GM12878 (cell line): ENCODE results near the gene VCL. TPM values are rescaled to one million over a fixed set of nuclear protein-coding genes. Genes with fewer than 3 reads are reported as not detected.
A peak's percentile ranks its signal among the peaks of the same experiment; 100 is the strongest.

Experiments
- ATAC-seq: fragments of 200-7000 bp; cut with Tn5 transposase; 3 replicates; pipeline ENCODE4 v1.9.1; 2020; ENCODE audit warnings: mild to moderate bottlenecking, moderate library complexity
- BruUV-seq: library from RNA; stranded (reverse); fragments of 400-500 nt; replicated peaks from 2 replicates; lab custom pipeline; 2021; lab: Mats Ljungman, UMichigan
- CTCF ChIA-PET: fragments of 300-600 bp; sonication (Branson Sonifier 250); formaldehyde crosslinking; extraction: SDS; loops from one replicate; lab custom pipeline; 2021; ENCODE audit warnings: inconsistent platforms; lab: Yijun Ruan, JAX
- POLR2A ChIA-PET: fragments of 350-600 bp; formaldehyde crosslinking; extraction: SDS; loops from one replicate; lab custom pipeline; 2021; ENCODE audit warnings: inconsistent platforms; lab: Charles Lee
- RAD21 ChIA-PET: fragments of 300-600 bp; sonication (Branson Sonifier 250); formaldehyde crosslinking; loops from one replicate; lab custom pipeline; 2023; ENCODE audit warnings: antibody characterized with exemption; ENCODE audit not compliant: unreplicated experiment; lab: Charles Lee
- SMC1A ChIA-PET: fragments of 300-600 bp; sonication (Branson Sonifier 250); formaldehyde crosslinking; loops from one replicate; lab custom pipeline; 2023; ENCODE audit not compliant: unreplicated experiment, uncharacterized antibody; lab: Charles Lee
- DNase-seq: peaks from one replicate; pipeline ENCODE4 v3.0.0-alpha.2; 2011; ENCODE audit warnings: low read depth, low spot score
- FAIRE-seq: peaks from 3 replicates; lab custom pipeline; 2011; peaks lifted over from hg19 to GRCh38; lab: Jason Lieb, UNC
- H2AFZ ChIP-seq: 2 replicates; pipeline ENCODE4 v1.6.0; 2011; ENCODE audit warnings: low read depth, low read length, control low read depth; ENCODE audit not compliant: control insufficient read depth
- H3K27ac ChIP-seq: 2 replicates; pipeline ENCODE4 v1.5.1; 2011; ENCODE audit warnings: control low read depth; ENCODE audit not compliant: control insufficient read depth, insufficient read depth
- H3K27me3 ChIP-seq, 2 experiments: replicated peaks in 1 of 2; 2 replicates each; pipeline versions ENCODE4 v1.6.0 to v1.6.1; 2011; ENCODE audit warnings: low read length in 1 of 2; ENCODE audit not compliant: control insufficient read depth in 2 of 2, insufficient read depth in 2 of 2
- H3K36me3 ChIP-seq, 2 experiments: 2 replicates each; pipeline ENCODE4 v1.5.1; 2011; ENCODE audit warnings: low read length in 1 of 2; ENCODE audit not compliant: control insufficient read depth in 2 of 2, insufficient read depth in 2 of 2
- H3K4me1 ChIP-seq: 2 replicates; pipeline ENCODE4 v1.6.1; 2011; ENCODE audit warnings: mild to moderate bottlenecking, low read length, moderate library complexity, mixed read lengths; ENCODE audit not compliant: control insufficient read depth, insufficient read depth
- H3K4me2 ChIP-seq: 2 replicates; pipeline ENCODE4 v1.6.0; 2011; ENCODE audit warnings: control low read depth; ENCODE audit not compliant: control insufficient read depth, insufficient read depth
- H3K4me3 ChIP-seq: fragments of 200-600 bp; sonication (generic); 2 replicates; pipeline ENCODE4 v1.5.1; 2016
- H3K79me2 ChIP-seq: 2 replicates; pipeline ENCODE4 v1.6.0; 2011; ENCODE audit warnings: low read length; ENCODE audit not compliant: control insufficient read depth, insufficient read depth
- H3K9ac ChIP-seq: 2 replicates; pipeline ENCODE4 v1.8.0; 2011; ENCODE audit warnings: low read length, control low read depth, mixed read lengths; ENCODE audit not compliant: control insufficient read depth, insufficient read depth
- H3K9me3 ChIP-seq: replicated peaks from 3 replicates; pipeline ENCODE4 v1.5.1; 2011; ENCODE audit warnings: mild to moderate bottlenecking, low read length; ENCODE audit not compliant: control insufficient read depth, insufficient read depth
- H4K20me1 ChIP-seq: 2 replicates; pipeline ENCODE4 v1.6.0; 2011; ENCODE audit not compliant: control insufficient read depth, insufficient read depth
- CREM ChIP-seq: IDR thresholded peaks from 2 replicates; pipeline ENCODE4 v1.6.1; 2014; ENCODE audit warnings: antibody characterized with exemption, low read depth
- LARP7 ChIP-seq: fragments of 450-650 bp; IDR thresholded peaks from 2 replicates; pipeline ENCODE4 v1.6.1; 2017; ENCODE audit warnings: mild to moderate bottlenecking
- MXI1 ChIP-seq: fragments of 150-350 bp; IDR thresholded peaks from 2 replicates; pipeline ENCODE4 v1.6.1; 2011; ENCODE audit warnings: low read depth, mild to moderate bottlenecking, inconsistent platforms, low read length, improper control_type of control experiment
- NFIC ChIP-seq: IDR thresholded peaks from 2 replicates; pipeline ENCODE4 v1.6.1; 2012; ENCODE audit warnings: low read depth, mild to moderate bottlenecking, inconsistent platforms, low read length, moderate library complexity
- PML ChIP-seq: IDR thresholded peaks from 2 replicates; pipeline ENCODE4 v1.6.1; 2012; ENCODE audit warnings: low read length, inconsistent platforms
- ZSCAN29 ChIP-seq: fragments of 450-650 bp; IDR thresholded peaks from 2 replicates; pipeline ENCODE4 v1.6.1; 2017; ENCODE audit warnings: mild to moderate bottlenecking, moderate library complexity
- WGBS: methylation state at CpG from one replicate; pipeline ENCODE4 v1.1.6; 2016; ENCODE audit warnings: low lambda C conversion rate; ENCODE audit not compliant: insufficient replicate concordance, insufficient coverage; ENCODE audit errors: missing lambda C conversion rate; 5-methylcytosine and 5-hydroxymethylcytosine counted together
- in situ Hi-C: fragments of 300-500 bp; cut with MboI; formaldehyde crosslinking; loops from 9 replicates; pipeline ENCODE4 v1.14.3; 2018; ENCODE audit warnings: mixed read lengths
- intact Hi-C: fragments of 100-400 bp; cut with micrococcal nuclease; formaldehyde crosslinking; loops from one replicate; pipeline ENCODE4 v1.14.2; 2022; ENCODE audit not compliant: unreplicated experiment
- polyA plus RNA-seq, 11 experiments: library from polyadenylated mRNA; depleted of rRNA in 4 of 11; unstranded in 6 of 11; stranded (reverse) in 5 of 11; fragments of >200 nt; fragmentation: Nextera tagmentation in 4 of 11; fragmentation: Illumina TruSeq in 1 of 11; extraction: Ambion mirVana in 4 of 11; extraction: Trizol in 1 of 11; gene quantifications; 1 replicate in 1 of 11; 2 replicates in 10 of 11; pipeline versions ENCODE4 v1.2.1 to v1.2.3, GENCODE V29; 2011 to 2016; ENCODE audit warnings: inconsistent platforms in 2 of 11, missing spikeins in 2 of 11, low read depth in 1 of 11
- total RNA-seq, 4 experiments: library from RNA; depleted of rRNA in 3 of 4; stranded (reverse); fragments of >200 nt in 3 of 4; fragmentation: Illumina TruSeq in 1 of 4; extraction: Trizol in 1 of 4; gene quantifications; 2 replicates each; pipeline versions ENCODE4 v1.2.1 to v1.2.3, GENCODE V29; 2013 to 2021
- TF ChIP-seq, protein P1 (sequence below): IDR thresholded peaks from 2 replicates; pipeline ENCODE4 v1.6.1; 2012; ENCODE audit warnings: low read length, inconsistent platforms
- TF ChIP-seq, protein P2 (sequence below): fragments of 450-650 bp; formaldehyde crosslinking; IDR thresholded peaks from 2 replicates; pipeline ENCODE4 v1.5.0; 2022; ENCODE audit warnings: mild to moderate bottlenecking, missing genetic modification characterization
- TF ChIP-seq, protein P3 (sequence below): fragments of 450-650 bp; IDR thresholded peaks from 2 replicates; pipeline ENCODE4 v1.6.1; 2014; ENCODE audit warnings: mild to moderate bottlenecking
- TF ChIP-seq, protein P4 (sequence below): fragments of 450-650 bp; IDR thresholded peaks from 2 replicates; pipeline ENCODE4 v1.6.1; 2017; ENCODE audit warnings: mild to moderate bottlenecking, low read depth, inconsistent platforms; ENCODE audit not compliant: poor library complexity, severe bottlenecking

VCL gene
- total and polyA plus RNA-seq, 10 of the 15 experiments (the other 5 are each of a cell fraction or from before 2014, with no cell fraction given): 6.7 to 54.6 (median 24.3) TPM

DNA sequence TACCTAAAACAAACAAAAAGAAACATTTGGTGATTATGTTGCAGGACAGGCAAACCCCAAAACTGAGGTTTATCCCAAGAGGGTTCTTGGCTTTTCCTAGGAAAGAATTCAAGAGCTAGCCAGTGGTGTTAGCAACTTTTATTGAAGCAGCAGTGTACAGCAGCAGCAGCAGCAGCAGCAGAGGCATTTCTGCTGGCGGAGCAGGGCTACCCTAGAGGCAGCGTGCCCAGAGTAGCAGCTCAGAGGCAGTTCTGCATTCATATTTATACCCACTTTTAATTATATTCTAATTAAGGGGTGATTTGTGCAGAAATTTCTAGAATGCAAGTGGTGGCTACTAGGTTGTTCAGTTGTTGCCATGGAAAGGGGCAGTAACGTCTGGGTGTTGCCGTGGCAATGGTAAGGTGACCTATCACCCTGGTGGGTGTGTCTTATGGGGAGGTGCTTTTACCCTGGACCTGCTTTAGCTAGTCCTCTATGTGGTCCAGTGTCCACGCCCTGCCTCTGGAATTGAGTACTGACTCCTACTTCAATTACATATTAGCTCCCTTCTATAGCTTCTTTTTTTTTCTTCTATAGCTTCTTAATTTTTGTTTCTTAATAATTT lies 53.9 kb downstream of the VCL start:
- 85% methylated on average over 5 of the region's 5 CpGs for WGBS
- Histone ChIP-seq H3K79me2 (no peaks in the 10 kb centered on the region), H3K27ac (no peak overlapping the region), H3K27me3 (no peaks in the 10 kb centered on the region), H3K4me2 (no peak overlapping the region), H4K20me1 (no peaks in the 10 kb centered on the region), H2AFZ (no peak overlapping the region), H3K9ac (no peak overlapping the region), H3K9me3 (no peaks in the 10 kb centered on the region), H3K4me3 (no peak overlapping the region), H3K36me3 (no peaks in the 10 kb centered on the region), H3K4me1 (peaks cover 11% of the 10 kb centered on the region)
- no peak for FAIRE-seq
- ChIA-PET SMC1A (interaction anchor here (0.6 to 4.4 kb wide), 13 partner anchors 9 to 1066 kb away, joined by 3 to 19 read pairs (median 4); no protein-coding TSS in a partner anchor), POLR2A (interaction anchor here (0.6 to 1.0 kb wide), 5 partner anchors 23 to 120 kb away, joined by 3 to 5 read pairs (median 3); no protein-coding TSS in a partner anchor), CTCF (interaction anchor here (0.6 to 2.0 kb wide), 9 partner anchors 9 to 1349 kb away, joined by 3 to 5 read pairs (median 3); no protein-coding TSS in a partner anchor), RAD21 (interaction anchor here (0.7 to 2.1 kb wide), 5 partner anchors 10 to 182 kb away, joined by 3 to 5 read pairs (median 3); no protein-coding TSS in a partner anchor)
- in situ Hi-C loops: no loop called here
- 0 out of 3 replicates have a peak, but pooled peaks have one; percentile 16 for ATAC-seq
- no TSS peak for BruUV-seq
- intact Hi-C loops: no loop called here
- no peak for DNase-seq
- TF ChIP-seq NFIC: no peak
- TF ChIP-seq, protein P1, sequence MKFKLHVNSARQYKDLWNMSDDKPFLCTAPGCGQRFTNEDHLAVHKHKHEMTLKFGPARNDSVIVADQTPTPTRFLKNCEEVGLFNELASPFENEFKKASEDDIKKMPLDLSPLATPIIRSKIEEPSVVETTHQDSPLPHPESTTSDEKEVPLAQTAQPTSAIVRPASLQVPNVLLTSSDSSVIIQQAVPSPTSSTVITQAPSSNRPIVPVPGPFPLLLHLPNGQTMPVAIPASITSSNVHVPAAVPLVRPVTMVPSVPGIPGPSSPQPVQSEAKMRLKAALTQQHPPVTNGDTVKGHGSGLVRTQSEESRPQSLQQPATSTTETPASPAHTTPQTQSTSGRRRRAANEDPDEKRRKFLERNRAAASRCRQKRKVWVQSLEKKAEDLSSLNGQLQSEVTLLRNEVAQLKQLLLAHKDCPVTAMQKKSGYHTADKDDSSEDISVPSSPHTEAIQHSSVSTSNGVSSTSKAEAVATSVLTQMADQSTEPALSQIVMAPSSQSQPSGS: no peak
- TF ChIP-seq, protein P2, sequence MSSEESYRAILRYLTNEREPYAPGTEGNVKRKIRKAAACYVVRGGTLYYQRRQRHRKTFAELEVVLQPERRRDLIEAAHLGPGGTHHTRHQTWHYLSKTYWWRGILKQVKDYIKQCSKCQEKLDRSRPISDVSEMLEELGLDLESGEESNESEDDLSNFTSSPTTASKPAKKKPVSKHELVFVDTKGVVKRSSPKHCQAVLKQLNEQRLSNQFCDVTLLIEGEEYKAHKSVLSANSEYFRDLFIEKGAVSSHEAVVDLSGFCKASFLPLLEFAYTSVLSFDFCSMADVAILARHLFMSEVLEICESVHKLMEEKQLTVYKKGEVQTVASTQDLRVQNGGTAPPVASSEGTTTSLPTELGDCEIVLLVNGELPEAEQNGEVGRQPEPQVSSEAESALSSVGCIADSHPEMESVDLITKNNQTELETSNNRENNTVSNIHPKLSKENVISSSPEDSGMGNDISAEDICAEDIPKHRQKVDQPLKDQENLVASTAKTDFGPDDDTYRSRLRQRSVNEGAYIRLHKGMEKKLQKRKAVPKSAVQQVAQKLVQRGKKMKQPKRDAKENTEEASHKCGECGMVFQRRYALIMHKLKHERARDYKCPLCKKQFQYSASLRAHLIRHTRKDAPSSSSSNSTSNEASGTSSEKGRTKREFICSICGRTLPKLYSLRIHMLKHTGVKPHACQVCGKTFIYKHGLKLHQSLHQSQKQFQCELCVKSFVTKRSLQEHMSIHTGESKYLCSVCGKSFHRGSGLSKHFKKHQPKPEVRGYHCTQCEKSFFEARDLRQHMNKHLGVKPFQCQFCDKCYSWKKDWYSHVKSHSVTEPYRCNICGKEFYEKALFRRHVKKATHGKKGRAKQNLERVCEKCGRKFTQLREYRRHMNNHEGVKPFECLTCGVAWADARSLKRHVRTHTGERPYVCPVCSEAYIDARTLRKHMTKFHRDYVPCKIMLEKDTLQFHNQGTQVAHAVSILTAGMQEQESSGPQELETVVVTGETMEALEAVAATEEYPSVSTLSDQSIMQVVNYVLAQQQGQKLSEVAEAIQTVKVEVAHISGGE (CRISPR knock-in tag): no peak
- TF ChIP-seq PML: no peak
- TF ChIP-seq LARP7: no peak
- TF ChIP-seq, protein P3, sequence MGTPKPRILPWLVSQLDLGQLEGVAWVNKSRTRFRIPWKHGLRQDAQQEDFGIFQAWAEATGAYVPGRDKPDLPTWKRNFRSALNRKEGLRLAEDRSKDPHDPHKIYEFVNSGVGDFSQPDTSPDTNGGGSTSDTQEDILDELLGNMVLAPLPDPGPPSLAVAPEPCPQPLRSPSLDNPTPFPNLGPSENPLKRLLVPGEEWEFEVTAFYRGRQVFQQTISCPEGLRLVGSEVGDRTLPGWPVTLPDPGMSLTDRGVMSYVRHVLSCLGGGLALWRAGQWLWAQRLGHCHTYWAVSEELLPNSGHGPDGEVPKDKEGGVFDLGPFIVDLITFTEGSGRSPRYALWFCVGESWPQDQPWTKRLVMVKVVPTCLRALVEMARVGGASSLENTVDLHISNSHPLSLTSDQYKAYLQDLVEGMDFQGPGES: no peak
- no peak for TF ChIP-seq MXI1
- TF ChIP-seq CREM: no peak
- no peak for TF ChIP-seq ZSCAN29
- TF ChIP-seq, protein P4, sequence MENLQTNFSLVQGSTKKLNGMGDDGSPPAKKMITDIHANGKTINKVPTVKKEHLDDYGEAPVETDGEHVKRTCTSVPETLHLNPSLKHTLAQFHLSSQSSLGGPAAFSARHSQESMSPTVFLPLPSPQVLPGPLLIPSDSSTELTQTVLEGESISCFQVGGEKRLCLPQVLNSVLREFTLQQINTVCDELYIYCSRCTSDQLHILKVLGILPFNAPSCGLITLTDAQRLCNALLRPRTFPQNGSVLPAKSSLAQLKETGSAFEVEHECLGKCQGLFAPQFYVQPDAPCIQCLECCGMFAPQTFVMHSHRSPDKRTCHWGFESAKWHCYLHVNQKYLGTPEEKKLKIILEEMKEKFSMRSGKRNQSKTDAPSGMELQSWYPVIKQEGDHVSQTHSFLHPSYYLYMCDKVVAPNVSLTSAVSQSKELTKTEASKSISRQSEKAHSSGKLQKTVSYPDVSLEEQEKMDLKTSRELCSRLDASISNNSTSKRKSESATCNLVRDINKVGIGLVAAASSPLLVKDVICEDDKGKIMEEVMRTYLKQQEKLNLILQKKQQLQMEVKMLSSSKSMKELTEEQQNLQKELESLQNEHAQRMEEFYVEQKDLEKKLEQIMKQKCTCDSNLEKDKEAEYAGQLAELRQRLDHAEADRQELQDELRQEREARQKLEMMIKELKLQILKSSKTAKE: no peak
